Panc1 (cell line): ENCODE measurements around the gene NEK6.

Source experiments
- POLR2AphosphoS5 ChIP-seq: IDR thresholded peaks from 2 replicates; pipeline ENCODE4 v1.6.1; 2012; ENCODE audit warnings: mild to moderate bottlenecking, low read depth, low read length, moderate library complexity
- SIN3A ChIP-seq: IDR thresholded peaks from 2 replicates; pipeline ENCODE4 v1.6.1; 2012; ENCODE audit warnings: low read depth, mild to moderate bottlenecking, low read length, moderate library complexity, borderline replicate concordance; ENCODE audit not compliant: insufficient read depth
- TCF7L2 ChIP-seq: IDR thresholded peaks from 2 replicates; pipeline ENCODE4 v1.6.1; 2011; ENCODE audit warnings: mild to moderate bottlenecking, low read depth, low read length, inconsistent platforms
- TF ChIP-seq, protein P1 (sequence below), 2 experiments: IDR thresholded peaks; 2 replicates each; pipeline ENCODE4 v1.6.1; 2011 to 2012; ENCODE audit warnings: low read depth in 2 of 2, control low read depth in 1 of 2, low read length in 1 of 2, mild to moderate bottlenecking in 1 of 2, moderate library complexity in 1 of 2; ENCODE audit not compliant: insufficient read depth in 1 of 2
- TF ChIP-seq, protein P2 (sequence below): fragments of 450-650 bp; IDR thresholded peaks from 2 replicates; pipeline ENCODE4 v1.5.1; 2017; ENCODE audit warnings: mild to moderate bottlenecking

GRCh38 chr9:124306098-124306735 lies 48.5 kb downstream of the NEK6 start:
- TF ChIP-seq, protein P1, sequence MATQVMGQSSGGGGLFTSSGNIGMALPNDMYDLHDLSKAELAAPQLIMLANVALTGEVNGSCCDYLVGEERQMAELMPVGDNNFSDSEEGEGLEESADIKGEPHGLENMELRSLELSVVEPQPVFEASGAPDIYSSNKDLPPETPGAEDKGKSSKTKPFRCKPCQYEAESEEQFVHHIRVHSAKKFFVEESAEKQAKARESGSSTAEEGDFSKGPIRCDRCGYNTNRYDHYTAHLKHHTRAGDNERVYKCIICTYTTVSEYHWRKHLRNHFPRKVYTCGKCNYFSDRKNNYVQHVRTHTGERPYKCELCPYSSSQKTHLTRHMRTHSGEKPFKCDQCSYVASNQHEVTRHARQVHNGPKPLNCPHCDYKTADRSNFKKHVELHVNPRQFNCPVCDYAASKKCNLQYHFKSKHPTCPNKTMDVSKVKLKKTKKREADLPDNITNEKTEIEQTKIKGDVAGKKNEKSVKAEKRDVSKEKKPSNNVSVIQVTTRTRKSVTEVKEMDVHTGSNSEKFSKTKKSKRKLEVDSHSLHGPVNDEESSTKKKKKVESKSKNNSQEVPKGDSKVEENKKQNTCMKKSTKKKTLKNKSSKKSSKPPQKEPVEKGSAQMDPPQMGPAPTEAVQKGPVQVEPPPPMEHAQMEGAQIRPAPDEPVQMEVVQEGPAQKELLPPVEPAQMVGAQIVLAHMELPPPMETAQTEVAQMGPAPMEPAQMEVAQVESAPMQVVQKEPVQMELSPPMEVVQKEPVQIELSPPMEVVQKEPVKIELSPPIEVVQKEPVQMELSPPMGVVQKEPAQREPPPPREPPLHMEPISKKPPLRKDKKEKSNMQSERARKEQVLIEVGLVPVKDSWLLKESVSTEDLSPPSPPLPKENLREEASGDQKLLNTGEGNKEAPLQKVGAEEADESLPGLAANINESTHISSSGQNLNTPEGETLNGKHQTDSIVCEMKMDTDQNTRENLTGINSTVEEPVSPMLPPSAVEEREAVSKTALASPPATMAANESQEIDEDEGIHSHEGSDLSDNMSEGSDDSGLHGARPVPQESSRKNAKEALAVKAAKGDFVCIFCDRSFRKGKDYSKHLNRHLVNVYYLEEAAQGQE (IDR thresholded peaks at IDR 0.05; ENCODE audit: insufficient read depth in 1 of 2, low read depth in 2 of 2, low read length in 1 of 2) = no peak
- TF ChIP-seq POLR2AphosphoS5 = no peak
- TF ChIP-seq, protein P2, sequence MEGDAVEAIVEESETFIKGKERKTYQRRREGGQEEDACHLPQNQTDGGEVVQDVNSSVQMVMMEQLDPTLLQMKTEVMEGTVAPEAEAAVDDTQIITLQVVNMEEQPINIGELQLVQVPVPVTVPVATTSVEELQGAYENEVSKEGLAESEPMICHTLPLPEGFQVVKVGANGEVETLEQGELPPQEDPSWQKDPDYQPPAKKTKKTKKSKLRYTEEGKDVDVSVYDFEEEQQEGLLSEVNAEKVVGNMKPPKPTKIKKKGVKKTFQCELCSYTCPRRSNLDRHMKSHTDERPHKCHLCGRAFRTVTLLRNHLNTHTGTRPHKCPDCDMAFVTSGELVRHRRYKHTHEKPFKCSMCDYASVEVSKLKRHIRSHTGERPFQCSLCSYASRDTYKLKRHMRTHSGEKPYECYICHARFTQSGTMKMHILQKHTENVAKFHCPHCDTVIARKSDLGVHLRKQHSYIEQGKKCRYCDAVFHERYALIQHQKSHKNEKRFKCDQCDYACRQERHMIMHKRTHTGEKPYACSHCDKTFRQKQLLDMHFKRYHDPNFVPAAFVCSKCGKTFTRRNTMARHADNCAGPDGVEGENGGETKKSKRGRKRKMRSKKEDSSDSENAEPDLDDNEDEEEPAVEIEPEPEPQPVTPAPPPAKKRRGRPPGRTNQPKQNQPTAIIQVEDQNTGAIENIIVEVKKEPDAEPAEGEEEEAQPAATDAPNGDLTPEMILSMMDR = no peak
- TF ChIP-seq SIN3A = no peak
- TF ChIP-seq TCF7L2 = no peak
